Epithelial cell of proximal tubule (primary cell): Measurements from ENCODE around the gene ARFGAP2. TPM values are rescaled to one million over a fixed set of nuclear protein-coding genes. Genes with fewer than 3 reads are reported as not detected.

ENCODE experiments used
- DNase-seq: peaks from one replicate; pipeline ENCODE4 v3.0.0-alpha.2; 2011; ENCODE audit warnings: low read depth
- H3K4me3 ChIP-seq: 2 replicates; pipeline ENCODE4 v1.5.1; 2011; ENCODE audit warnings: low read depth, mild to moderate bottlenecking, low read length
- total RNA-seq: library from RNA; depleted of rRNA; stranded (reverse); fragments of >200 nt; gene quantifications from 2 replicates; pipeline ENCODE4 v1.2.3, GENCODE V29; 2015
- TF ChIP-seq, protein P1 (sequence below): conservative IDR thresholded peaks from 2 replicates; pipeline ENCODE4 v1.5.1; 2012; ENCODE audit warnings: low read depth, mild to moderate bottlenecking, low read length

ARFGAP2 gene
- total RNA-seq = 94.0 and 97.3 TPM in 2 replicates

DNA sequence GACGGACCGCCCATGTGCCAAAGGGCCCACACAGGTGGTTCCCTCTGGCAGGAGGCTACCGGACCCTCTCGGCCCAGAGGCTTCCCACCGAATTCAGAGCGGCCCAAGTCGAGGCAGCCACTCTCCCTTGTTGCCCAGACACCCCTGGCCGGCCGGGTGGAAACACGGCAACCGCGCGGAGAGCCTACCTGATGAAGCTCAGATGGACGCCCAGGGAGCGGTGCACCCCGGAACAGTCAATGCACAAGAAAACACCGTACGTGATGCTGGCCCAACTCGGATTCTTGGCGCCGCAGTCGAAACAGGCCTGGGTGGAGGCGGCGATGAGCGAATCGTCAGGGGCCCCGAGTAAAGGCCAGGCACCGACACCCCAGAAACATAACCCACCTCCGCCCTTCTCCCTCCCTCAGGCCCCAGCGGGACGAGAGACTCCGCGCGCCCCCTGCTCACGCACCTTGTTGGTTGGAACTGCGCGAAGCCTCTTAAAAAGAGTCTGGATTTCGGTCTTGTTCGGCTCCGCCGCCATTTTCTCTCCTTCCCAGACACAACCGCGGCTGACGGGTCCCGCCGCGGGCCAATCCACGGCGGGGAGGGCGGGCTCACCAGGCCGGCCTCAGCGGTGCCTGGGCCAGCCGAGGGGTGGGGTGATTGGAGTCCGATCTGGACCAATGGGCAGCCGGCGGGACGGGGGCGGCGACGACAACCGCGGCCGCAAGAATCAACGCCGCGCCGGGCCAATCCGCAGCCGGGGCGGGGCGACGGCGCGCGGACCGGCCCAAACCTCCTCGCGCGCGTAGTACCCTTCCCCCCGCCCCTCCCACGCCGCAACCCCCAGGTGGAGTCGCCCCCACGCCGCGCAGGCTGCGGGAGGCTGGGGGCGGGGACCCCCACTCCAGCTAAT, at the start of gene ARFGAP2:
Gene ARFGAP2 (minus strand): TSS at position 552 of the 901 bp plus-strand sequence. CDS start 26 bp downstream, at position 526.
- H3K4me3 ChIP-seq = peak within 1 kb of the TSS; percentile 99
- DNase-seq = no peak
- TF ChIP-seq, protein P1, sequence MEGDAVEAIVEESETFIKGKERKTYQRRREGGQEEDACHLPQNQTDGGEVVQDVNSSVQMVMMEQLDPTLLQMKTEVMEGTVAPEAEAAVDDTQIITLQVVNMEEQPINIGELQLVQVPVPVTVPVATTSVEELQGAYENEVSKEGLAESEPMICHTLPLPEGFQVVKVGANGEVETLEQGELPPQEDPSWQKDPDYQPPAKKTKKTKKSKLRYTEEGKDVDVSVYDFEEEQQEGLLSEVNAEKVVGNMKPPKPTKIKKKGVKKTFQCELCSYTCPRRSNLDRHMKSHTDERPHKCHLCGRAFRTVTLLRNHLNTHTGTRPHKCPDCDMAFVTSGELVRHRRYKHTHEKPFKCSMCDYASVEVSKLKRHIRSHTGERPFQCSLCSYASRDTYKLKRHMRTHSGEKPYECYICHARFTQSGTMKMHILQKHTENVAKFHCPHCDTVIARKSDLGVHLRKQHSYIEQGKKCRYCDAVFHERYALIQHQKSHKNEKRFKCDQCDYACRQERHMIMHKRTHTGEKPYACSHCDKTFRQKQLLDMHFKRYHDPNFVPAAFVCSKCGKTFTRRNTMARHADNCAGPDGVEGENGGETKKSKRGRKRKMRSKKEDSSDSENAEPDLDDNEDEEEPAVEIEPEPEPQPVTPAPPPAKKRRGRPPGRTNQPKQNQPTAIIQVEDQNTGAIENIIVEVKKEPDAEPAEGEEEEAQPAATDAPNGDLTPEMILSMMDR = no peak

DNA sequence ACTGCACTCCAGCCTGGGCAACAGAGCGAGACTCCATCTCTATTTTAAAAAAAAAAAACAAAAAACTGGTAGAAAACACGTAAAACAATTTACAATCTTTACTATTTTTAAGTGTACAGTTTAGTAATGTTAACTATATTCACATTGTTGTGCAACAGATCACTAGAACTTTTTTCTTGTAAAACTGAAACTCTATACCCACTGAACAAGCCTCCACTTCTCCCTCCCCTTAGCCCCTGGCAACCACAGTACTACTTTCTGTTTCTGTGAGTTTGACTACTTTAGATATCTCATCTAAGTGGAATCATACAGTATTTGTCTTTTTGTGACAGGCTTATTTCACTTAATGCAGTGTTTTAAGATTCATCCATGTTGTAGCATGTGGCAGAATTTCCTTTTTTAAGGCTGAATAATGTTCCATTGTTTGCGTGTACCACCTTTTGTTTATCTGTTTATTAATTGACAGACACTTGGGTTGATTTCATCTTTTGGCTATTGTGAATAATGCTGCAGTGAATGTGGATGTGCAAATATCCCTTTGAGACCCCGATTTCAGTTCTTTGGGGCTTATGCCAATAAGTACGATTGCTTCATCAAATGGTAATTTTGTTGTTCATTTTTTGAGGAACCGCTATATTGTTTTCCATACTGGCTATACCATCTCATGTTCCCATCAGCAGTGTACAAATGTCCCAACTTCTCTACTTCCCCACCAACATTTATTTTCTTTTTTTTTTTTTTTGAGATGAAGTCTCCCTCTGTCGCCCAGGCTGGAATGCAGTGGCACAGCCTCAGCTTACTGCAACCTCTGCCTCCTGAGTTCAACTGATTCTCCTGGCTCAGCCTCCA, 49.1 kb upstream of the ARFGAP2 start:
- no peak overlapping the region for H3K4me3 ChIP-seq
- TF ChIP-seq, protein P1 = no peak
- no peak for DNase-seq

DNA sequence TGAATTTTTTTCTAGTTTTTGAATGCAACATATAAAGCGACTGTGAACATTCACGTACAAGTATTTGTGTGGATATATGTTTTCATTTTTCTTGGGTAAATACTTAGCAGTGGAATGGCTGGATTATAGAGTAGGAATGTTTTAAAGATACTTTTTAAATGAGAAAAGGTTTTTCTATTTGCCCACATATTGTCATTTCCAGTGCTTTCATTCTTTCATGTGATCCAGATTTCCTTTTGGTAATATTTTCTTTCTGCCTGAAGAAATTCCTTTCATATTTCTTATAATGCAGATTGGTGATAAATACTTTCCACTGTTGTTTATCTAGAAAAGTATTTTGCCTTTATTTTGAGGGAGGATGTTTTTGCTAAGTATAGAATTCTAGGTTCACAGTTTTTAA, 46.0 kb upstream of the ARFGAP2 start:
- H3K4me3 ChIP-seq = no peak overlapping the region
- TF ChIP-seq, protein P1 = no peak
- DNase-seq = no peak

DNA sequence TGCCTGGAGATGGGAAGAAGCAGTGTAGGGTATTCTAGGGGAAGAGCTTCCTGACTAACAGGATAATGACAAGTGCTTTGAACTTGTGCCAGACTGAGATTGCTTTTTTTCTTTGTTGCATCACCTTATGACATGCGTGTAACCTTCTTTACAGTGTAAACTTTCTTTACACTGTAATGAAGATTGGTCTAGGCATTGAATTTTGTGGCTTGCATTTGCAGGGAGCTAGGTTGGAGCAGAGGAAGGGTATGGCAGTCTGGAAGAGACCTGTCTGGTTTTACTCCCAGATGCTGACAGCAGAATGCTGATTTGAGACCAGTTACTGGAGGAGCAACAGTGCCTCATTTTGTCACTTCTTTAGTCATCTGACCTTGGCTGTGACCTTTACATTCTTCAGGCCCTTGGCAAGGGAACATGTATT, 43.7 kb upstream of the ARFGAP2 start:
- DNase-seq = no peak
- TF ChIP-seq, protein P1 = no peak

DNA sequence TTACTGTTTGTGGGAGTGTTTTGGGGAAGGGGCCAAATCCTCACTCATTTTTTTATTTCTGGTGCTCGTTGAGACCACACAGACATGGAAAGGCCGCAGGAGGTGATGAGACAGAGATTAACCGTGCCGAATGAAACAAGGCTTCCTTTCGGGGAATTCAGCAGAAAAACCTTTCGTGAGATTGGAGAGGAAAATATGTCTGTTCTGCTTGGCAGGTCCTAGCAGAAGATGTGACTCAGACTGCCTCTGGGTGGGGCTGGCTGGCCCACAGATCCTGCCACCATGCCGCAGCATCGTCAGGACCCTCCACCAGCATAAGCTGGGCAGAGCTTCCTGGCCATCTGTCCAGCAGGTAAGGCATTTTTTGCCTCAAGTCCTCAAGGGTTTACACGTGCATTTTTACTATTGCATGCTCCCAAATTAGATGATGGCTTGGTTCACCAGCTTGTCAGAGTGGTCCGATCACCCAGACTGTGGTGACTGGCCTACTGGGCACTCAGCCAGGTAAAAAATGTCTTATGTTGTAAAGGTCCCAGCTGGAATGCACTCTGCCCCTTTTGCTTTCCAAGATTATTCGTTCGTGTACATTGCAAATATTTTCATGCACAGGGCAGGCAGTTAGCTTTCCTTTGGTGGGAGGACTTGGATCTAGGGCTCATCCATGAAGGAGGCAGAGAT, 39.6 kb upstream of the ARFGAP2 start:
- no peak for DNase-seq
- TF ChIP-seq, protein P1 = peak; percentile 9
- H3K4me3 ChIP-seq = peak overlapping the region; percentile 62

More for the DNA sequence above, 43.7 kb upstream of the ARFGAP2 start:
- no peak overlapping the region for H3K4me3 ChIP-seq

DNA sequence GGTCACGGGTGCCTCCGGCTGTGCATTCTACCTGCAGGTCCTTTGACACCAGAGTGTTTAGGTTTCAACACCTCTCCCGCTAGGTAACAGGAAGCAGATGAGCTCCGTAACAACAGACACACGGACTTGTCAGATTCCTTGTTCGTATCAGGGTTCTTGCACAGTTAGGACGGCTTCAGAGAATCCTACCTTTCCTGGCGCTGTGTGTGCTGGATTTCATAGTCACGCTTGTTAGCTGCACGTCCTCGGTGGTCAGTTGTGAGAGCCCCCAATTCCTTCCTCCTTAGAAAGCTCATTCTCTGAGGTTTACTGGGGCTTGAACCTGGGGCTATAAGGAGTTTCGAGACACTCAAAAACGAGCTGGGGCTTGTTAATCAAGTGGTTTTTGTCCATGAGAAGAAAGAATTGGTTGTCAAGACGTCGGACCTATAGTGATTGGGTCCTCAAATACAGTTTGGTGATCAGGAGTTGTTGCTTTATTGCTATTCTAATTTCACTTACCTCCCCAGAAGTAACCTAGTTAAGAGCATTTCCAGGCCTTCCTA, 38.8 kb upstream of the ARFGAP2 start:
- peak overlapping the region; percentile 62 for H3K4me3 ChIP-seq
- TF ChIP-seq, protein P1 = no peak
- no peak for DNase-seq
